ENCODE measurements around the gene TCEA2.
A peak's percentile ranks its signal among the peaks of the same experiment; 100 is the strongest.

TCEA2 gene

GRCh38 chr20:64055396-64055892 is 7.6 kb upstream of the TCEA2 start:
- TF ChIP-seq CTCF (IDR thresholded peaks at IDR 0.05; ENCODE audit: borderline replicate concordance, insufficient read depth, low read depth, low read length): no peak
- no peak overlapping the region for H3K4me3 ChIP-seq (ENCODE audit: low read depth, low read length)

GRCh38 chr20:64055893-64056638 is 6.9 kb upstream of the TCEA2 start:
- no peak for TF ChIP-seq CTCF (IDR thresholded peaks at IDR 0.05; ENCODE audit: borderline replicate concordance, insufficient read depth, low read depth, low read length)
- no peak overlapping the region for H3K4me3 ChIP-seq (ENCODE audit: low read depth, low read length)

DNA sequence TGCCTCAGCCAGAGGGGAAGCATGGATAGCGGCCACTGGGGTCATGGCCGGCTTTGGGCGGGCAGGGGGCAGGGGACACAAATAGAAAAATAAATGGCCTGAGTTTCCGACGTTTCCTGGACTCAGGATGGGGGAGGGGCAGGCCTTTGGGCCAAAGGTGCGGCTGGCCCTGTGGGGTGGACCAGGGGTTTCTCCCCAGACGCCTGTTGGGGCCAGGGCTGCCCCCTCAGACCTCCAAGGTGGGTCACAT is 6.4 kb upstream of the TCEA2 start:
- no peak for TF ChIP-seq CTCF (IDR thresholded peaks at IDR 0.05; ENCODE audit: borderline replicate concordance, insufficient read depth, low read depth, low read length)
- H3K4me3 ChIP-seq (ENCODE audit: low read depth, low read length): no peak overlapping the region

DNA sequence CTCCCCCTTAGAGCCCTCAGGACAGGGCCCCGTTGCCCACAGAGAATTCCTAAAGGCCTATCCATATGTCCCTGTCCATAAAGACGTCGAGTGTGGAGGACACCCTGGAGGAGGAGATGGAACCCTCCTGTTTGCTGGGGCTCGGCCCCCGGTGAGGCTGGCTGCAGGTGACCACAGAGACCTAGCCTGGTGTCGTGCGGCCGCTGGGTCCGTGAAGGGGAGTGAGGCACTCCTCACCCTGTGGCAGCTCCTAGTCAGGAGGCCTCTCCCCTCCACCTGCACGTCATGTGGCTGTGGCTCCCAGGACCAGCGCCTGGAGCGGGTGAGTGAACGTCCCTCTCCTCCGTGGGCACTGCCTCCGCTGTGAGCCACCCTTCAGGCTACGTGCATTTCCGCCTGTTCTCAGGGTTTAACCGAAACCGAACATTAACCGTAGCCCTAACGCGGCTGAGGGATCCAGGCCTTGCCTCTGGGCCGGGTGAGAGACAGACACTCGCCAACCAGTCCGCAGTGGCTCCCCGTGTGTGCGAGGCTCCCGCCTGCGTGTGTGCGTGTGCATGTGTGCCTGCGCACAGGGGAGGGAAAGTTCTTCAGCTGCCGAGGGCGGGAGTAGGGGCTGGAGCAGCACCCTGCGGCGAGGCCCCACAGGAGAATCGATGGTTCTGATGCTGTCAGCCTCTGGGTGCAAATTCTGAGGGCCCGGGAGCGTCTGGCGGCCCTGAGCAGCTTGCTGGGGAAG is 5.9 kb upstream of the TCEA2 start:
- TF ChIP-seq CTCF (IDR thresholded peaks at IDR 0.05; ENCODE audit: borderline replicate concordance, insufficient read depth, low read depth, low read length): no peak
- H3K4me3 ChIP-seq (ENCODE audit: low read depth, low read length): no peak overlapping the region

DNA sequence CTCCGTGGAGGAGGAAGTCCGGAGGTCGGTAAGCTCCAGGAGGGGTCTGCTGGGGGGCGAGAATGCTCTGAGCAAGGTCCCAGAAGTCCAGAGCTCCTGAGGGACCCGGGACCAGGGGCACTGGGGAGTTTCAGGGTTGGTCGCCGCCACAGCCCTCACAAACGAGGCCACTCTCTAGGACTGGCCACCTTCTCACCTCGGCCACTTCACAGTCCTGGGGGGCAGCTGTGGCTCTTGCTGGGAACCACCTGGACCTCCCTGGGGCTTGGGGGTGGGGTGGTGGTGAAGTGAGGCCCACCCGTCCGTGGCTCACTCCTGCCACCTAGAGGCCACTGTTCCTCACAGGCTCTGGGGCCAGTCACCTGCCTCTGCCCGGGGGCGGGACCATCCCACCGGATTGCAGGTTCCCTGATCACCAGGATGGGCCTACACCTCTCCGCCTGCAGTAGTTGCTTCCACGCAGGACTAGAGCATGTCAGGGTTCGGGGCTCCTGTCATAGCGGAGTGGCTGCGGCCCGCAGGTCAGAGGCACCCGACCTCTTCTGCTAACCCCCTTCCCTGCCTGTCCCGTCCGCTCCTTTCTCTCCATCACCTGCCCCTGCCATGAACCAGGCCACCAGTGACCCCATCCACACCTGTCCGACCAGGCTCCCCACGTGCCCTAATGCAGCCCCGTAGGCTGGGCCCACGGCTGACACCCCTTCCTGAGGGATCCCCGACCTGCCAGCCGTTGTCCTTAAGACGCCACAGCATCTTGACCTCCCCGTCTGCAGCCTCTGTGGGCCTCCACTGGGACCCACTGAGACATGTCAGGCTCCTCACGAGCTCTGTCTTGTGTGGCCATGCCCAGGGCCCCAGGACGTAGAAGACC is 5.1 kb upstream of the TCEA2 start:
- no peak overlapping the region for H3K4me3 ChIP-seq (ENCODE audit: low read depth, low read length)
- peak; percentile 95 for TF ChIP-seq CTCF (IDR thresholded peaks at IDR 0.05; ENCODE audit: borderline replicate concordance, insufficient read depth, low read depth, low read length)

- H3K4me3 ChIP-seq (ENCODE audit: low read depth, low read length): no peak overlapping the region
- no peak for TF ChIP-seq CTCF (IDR thresholded peaks at IDR 0.05; ENCODE audit: borderline replicate concordance, insufficient read depth, low read depth, low read length)
Observed at GRCh38 chr20:64058536-64058935, 4.5 kb upstream of the TCEA2 start.
